GM23338 (cell line): ENCODE data around the gene INPP5D. TPM values are rescaled to one million over a fixed set of nuclear protein-coding genes. Genes with fewer than 3 reads are reported as not detected.

Experiments
- ATAC-seq: fragments of 200-7000 bp; cut with Tn5 transposase; 3 replicates; pipeline ENCODE4 v1.9.1; 2020
- DNase-seq: peaks from one replicate; pipeline ENCODE4 v3.0.0-alpha.2; 2015; ENCODE audit warnings: low spot score
- H2AFZ ChIP-seq: fragments of 200-600 bp; sonication (generic); 2 replicates; pipeline ENCODE4 v1.8.0; 2016; ENCODE audit warnings: antibody characterized with exemption, mild to moderate bottlenecking, moderate library complexity
- H3F3A ChIP-seq: fragments of 200-600 bp; sonication (generic); replicated peaks from 2 replicates; pipeline ENCODE4 v1.8.0; 2017; ENCODE audit warnings: antibody characterized with exemption, mixed run types, low read depth
- H3K27ac ChIP-seq: fragments of 200-600 bp; sonication (generic); 2 replicates; pipeline ENCODE4 v1.6.1; 2016; ENCODE audit warnings: low read depth
- H3K27me3 ChIP-seq: fragments of 200-600 bp; sonication (generic); 2 replicates; pipeline ENCODE4 v1.8.0; 2016; ENCODE audit warnings: mild to moderate bottlenecking, mixed run types, moderate library complexity; ENCODE audit not compliant: insufficient read depth
- H3K36me3 ChIP-seq: fragments of 200-600 bp; sonication (generic); 2 replicates; pipeline ENCODE4 v1.8.0; 2016; ENCODE audit warnings: mild to moderate bottlenecking; ENCODE audit not compliant: insufficient read depth
- H3K4me1 ChIP-seq: fragments of 200-600 bp; sonication (generic); 2 replicates; pipeline ENCODE4 v1.8.0; 2016; ENCODE audit warnings: mild to moderate bottlenecking, moderate library complexity; ENCODE audit not compliant: insufficient read depth
- H3K4me2 ChIP-seq: fragments of 200-600 bp; sonication (generic); 2 replicates; pipeline ENCODE4 v1.7.1; 2017; ENCODE audit warnings: mixed run types
- H3K4me3 ChIP-seq: fragments of 200-600 bp; sonication (generic); 2 replicates; pipeline ENCODE4 v1.6.1; 2016; ENCODE audit warnings: mixed run types
- H3K79me2 ChIP-seq: fragments of 200-600 bp; sonication (generic); replicated peaks from 2 replicates; pipeline ENCODE4 v1.8.0; 2017; ENCODE audit warnings: mild to moderate bottlenecking; ENCODE audit not compliant: insufficient read depth
- H3K9me2 ChIP-seq: fragments of 200-600 bp; sonication (generic); 2 replicates; pipeline ENCODE4 v1.8.0; 2017; ENCODE audit not compliant: insufficient read depth
- H4K20me1 ChIP-seq: fragments of 200-600 bp; sonication (generic); replicated peaks from 2 replicates; pipeline ENCODE4 v1.8.0; 2017; ENCODE audit warnings: mild to moderate bottlenecking; ENCODE audit not compliant: insufficient read depth
- H3K27ac Mint-ChIP-seq: 2 replicates; pipeline ENCODE4 v1.8.0; 2020; ENCODE audit warnings: inconsistent platforms, mild to moderate bottlenecking, moderate library complexity, mixed read lengths
- H3K27me3 Mint-ChIP-seq: 3 replicates; pipeline ENCODE4 v1.8.0; 2022; ENCODE audit warnings: low read depth, mild to moderate bottlenecking, moderate library complexity, mixed read lengths, inconsistent platforms; ENCODE audit not compliant: insufficient read depth, poor library complexity
- H3K36me3 Mint-ChIP-seq: 3 replicates; pipeline ENCODE4 v1.8.0; 2021; ENCODE audit warnings: low read depth, mild to moderate bottlenecking, inconsistent platforms, moderate library complexity, mixed read lengths
- H3K4me1 Mint-ChIP-seq: 3 replicates; pipeline ENCODE4 v1.8.0; 2020; ENCODE audit warnings: mild to moderate bottlenecking, inconsistent platforms, mixed read lengths
- H3K4me3 Mint-ChIP-seq: 3 replicates; pipeline ENCODE4 v1.8.0; 2021; ENCODE audit warnings: moderate library complexity, mild to moderate bottlenecking, inconsistent platforms, mixed read lengths
- H3K9me3 Mint-ChIP-seq: 3 replicates; pipeline ENCODE4 v1.8.0; 2020; ENCODE audit warnings: moderate library complexity, mild to moderate bottlenecking, inconsistent platforms, mixed read lengths
- EZH2 ChIP-seq: fragments of 200-600 bp; sonication (generic); IDR thresholded peaks from one replicate; pipeline ENCODE4 v1.8.0; 2017; ENCODE audit warnings: antibody characterized with exemption, mild to moderate bottlenecking, low read depth; ENCODE audit not compliant: unreplicated experiment
- EZH2phosphoT487 ChIP-seq: fragments of 200-600 bp; sonication (generic); IDR thresholded peaks from one replicate; pipeline ENCODE4 v1.8.1; 2018; ENCODE audit warnings: antibody characterized with exemption; ENCODE audit not compliant: unreplicated experiment
- JUNB ChIP-seq: IDR thresholded peaks from one replicate; pipeline ENCODE4 v1.6.1; 2016; ENCODE audit warnings: antibody characterized with exemption; ENCODE audit not compliant: unreplicated experiment
- POLR2AphosphoS5 ChIP-seq: IDR thresholded peaks from 2 replicates; pipeline ENCODE4 v1.6.1; 2016; ENCODE audit warnings: antibody characterized with exemption, low read depth
- REST ChIP-seq: IDR thresholded peaks from one replicate; pipeline ENCODE4 v1.6.1; 2018; ENCODE audit warnings: antibody characterized with exemption; ENCODE audit not compliant: unreplicated experiment
- STAT1 ChIP-seq: IDR thresholded peaks from one replicate; pipeline ENCODE4 v1.6.1; 2016; ENCODE audit warnings: antibody characterized with exemption; ENCODE audit not compliant: unreplicated experiment
- ZNF114 ChIP-seq: fragments of 250-450 bp; sonication (Bioruptor Pico); IDR thresholded peaks from 2 replicates; pipeline ENCODE4 v1.5.0; 2020; ENCODE audit warnings: mild to moderate bottlenecking, moderate library complexity
- ZNF331 ChIP-seq: fragments of 250-450 bp; sonication (Bioruptor Pico); IDR thresholded peaks from 2 replicates; pipeline ENCODE4 v1.5.0; 2020; ENCODE audit warnings: low read depth, mild to moderate bottlenecking, moderate library complexity
- polyA plus RNA-seq: library from polyadenylated mRNA; unstranded; fragments of >200 nt; fragmentation: Nextera tagmentation; extraction: Ambion mirVana; gene quantifications from 2 replicates; pipeline ENCODE4 v1.2.1, GENCODE V29; 2016
- total RNA-seq: library from RNA; depleted of rRNA; stranded (reverse); fragments of >200 nt; shearing (Covaris generic); gene quantifications from 2 replicates; pipeline ENCODE4 v1.2.3, GENCODE V29; 2014
- TF ChIP-seq, protein P1 (sequence below), 2 experiments: fragments of 200-600 bp in 1 of 2; sonication (generic) in 1 of 2; conservative IDR thresholded peaks; 2 replicates each; pipeline versions ENCODE4 v1.5.1 to v1.6.1; 2016 to 2017; ENCODE audit warnings: antibody characterized with exemption in 2 of 2, low read depth in 2 of 2, mild to moderate bottlenecking in 2 of 2, moderate library complexity in 1 of 2
- TF ChIP-seq, protein P2 (sequence below): IDR thresholded peaks from 2 replicates; pipeline ENCODE4 v1.6.1; 2016; ENCODE audit warnings: antibody characterized with exemption

Gene INPP5D
- total and polyA plus RNA-seq, 2 experiments from 2014 or later: 6.6 to 8.3 TPM

DNA sequence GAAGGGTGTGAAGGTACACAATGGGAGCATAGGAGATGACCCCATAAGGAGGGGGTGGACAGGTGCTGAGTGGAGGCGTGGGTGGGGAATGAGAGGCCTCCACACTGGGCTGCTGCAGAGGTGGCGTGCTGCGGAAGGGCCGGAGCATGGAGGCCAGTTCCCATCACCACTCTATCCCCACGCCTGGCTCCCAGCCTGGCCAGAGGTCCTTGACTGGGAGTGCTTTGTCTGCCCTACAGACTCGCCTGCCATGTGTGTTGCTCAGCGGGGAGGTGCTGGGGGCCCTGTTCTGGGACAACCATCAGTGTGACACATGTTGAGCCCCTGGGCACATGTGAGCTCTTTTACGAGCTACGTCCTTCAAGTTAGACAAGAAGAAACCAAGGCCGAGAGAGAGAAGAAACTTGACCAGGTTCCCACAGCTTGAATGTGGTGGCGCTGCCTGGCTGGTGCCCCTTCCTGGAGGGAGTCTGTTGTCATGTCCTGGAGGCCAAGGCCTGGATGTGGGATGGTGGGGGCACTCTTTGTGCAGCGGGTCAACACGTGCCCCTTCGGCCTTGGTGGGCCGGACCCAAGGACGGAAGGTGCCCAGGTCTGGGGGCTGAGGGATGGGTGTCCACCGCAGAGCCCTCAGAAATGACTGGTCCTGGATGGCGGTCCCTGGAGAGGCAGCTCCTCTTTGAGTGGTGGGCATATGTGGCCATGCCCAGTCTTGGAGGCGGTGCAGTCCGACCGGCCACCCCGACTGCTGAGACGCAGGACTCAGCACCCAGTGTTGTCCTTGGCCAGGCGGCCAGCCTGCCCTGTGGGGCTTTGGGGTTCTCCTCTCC is 1.2 kb upstream of the INPP5D start:
- H4K20me1 ChIP-seq: no peaks in the 10 kb centered on the region
- TF ChIP-seq REST (no peak), STAT1 (no peak), ZNF331 (CRISPR knock-in tag) (no peak), EZH2 (no peak), JUNB (no peak), POLR2AphosphoS5 (no peak), ZNF114 (CRISPR knock-in tag) (no peak), EZH2phosphoT487 (no peak)
- TF ChIP-seq, protein P1, sequence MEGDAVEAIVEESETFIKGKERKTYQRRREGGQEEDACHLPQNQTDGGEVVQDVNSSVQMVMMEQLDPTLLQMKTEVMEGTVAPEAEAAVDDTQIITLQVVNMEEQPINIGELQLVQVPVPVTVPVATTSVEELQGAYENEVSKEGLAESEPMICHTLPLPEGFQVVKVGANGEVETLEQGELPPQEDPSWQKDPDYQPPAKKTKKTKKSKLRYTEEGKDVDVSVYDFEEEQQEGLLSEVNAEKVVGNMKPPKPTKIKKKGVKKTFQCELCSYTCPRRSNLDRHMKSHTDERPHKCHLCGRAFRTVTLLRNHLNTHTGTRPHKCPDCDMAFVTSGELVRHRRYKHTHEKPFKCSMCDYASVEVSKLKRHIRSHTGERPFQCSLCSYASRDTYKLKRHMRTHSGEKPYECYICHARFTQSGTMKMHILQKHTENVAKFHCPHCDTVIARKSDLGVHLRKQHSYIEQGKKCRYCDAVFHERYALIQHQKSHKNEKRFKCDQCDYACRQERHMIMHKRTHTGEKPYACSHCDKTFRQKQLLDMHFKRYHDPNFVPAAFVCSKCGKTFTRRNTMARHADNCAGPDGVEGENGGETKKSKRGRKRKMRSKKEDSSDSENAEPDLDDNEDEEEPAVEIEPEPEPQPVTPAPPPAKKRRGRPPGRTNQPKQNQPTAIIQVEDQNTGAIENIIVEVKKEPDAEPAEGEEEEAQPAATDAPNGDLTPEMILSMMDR (conservative IDR thresholded peaks at IDR 0.05; ENCODE audit: low read depth in 2 of 2): no peak
- TF ChIP-seq, protein P2, sequence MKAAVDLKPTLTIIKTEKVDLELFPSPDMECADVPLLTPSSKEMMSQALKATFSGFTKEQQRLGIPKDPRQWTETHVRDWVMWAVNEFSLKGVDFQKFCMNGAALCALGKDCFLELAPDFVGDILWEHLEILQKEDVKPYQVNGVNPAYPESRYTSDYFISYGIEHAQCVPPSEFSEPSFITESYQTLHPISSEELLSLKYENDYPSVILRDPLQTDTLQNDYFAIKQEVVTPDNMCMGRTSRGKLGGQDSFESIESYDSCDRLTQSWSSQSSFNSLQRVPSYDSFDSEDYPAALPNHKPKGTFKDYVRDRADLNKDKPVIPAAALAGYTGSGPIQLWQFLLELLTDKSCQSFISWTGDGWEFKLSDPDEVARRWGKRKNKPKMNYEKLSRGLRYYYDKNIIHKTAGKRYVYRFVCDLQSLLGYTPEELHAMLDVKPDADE: no peak
- Mint-ChIP-seq H3K4me1 (peaks cover 22% of the 10 kb centered on the region), H3K9me3 (no peaks in the 10 kb centered on the region), H3K27me3 (peaks cover 6% of the 10 kb centered on the region), H3K27ac (no peak overlapping the region), H3K4me3 (no peak overlapping the region), H3K36me3 (no peaks in the 10 kb centered on the region)
- no peak overlapping the region for H3K27ac ChIP-seq
- no peaks in the 10 kb centered on the region for H3K27me3 ChIP-seq
- H3K4me3 ChIP-seq: no peak overlapping the region
- H3K9me2 ChIP-seq: no peaks in the 10 kb centered on the region
- no peaks in the 10 kb centered on the region for H3F3A ChIP-seq
- H3K4me1 ChIP-seq: no peaks in the 10 kb centered on the region
- no peak for ATAC-seq
- H3K36me3 ChIP-seq: no peaks in the 10 kb centered on the region
- no peaks in the 10 kb centered on the region for H3K79me2 ChIP-seq
- 0 out of 2 replicates have a peak overlapping the region, but pooled peaks have one; percentile 18 for H2AFZ ChIP-seq
- DNase-seq: no peak
- H3K4me2 ChIP-seq: no peak overlapping the region
